ENCODE results near the gene SNX6.

GRCh38 chr14:34537677-34538009 lies 92.3 kb downstream of the SNX6 start:
- TF ChIP-seq, protein P1, sequence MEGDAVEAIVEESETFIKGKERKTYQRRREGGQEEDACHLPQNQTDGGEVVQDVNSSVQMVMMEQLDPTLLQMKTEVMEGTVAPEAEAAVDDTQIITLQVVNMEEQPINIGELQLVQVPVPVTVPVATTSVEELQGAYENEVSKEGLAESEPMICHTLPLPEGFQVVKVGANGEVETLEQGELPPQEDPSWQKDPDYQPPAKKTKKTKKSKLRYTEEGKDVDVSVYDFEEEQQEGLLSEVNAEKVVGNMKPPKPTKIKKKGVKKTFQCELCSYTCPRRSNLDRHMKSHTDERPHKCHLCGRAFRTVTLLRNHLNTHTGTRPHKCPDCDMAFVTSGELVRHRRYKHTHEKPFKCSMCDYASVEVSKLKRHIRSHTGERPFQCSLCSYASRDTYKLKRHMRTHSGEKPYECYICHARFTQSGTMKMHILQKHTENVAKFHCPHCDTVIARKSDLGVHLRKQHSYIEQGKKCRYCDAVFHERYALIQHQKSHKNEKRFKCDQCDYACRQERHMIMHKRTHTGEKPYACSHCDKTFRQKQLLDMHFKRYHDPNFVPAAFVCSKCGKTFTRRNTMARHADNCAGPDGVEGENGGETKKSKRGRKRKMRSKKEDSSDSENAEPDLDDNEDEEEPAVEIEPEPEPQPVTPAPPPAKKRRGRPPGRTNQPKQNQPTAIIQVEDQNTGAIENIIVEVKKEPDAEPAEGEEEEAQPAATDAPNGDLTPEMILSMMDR (IDR thresholded peaks at IDR 0.05) = no peak
- TF ChIP-seq EP300 (IDR thresholded peaks at IDR 0.05) (no peak), POLR2A (IDR thresholded peaks at IDR 0.05) (no peak)

Data from ovary (tissue), 3 donors.